HG03159 (cell line): ENCODE data around the gene IL32.

Experiments used
- ATAC-seq: cut with Tn5 transposase; IDR thresholded peaks from one replicate; pipeline ENCODE4 v1.9.1; 2021; ENCODE audit warnings: mild to moderate bottlenecking, moderate library complexity; ENCODE audit not compliant: unreplicated experiment

IL32 gene

GRCh38 chr16:3027983-3028715 is 37.3 kb upstream of the IL32 start:
- ATAC-seq, result no peak

- no peak for ATAC-seq
These were observed 36.6 kb upstream of the IL32 start for GRCh38 chr16:3028716-3029319.

DNA sequence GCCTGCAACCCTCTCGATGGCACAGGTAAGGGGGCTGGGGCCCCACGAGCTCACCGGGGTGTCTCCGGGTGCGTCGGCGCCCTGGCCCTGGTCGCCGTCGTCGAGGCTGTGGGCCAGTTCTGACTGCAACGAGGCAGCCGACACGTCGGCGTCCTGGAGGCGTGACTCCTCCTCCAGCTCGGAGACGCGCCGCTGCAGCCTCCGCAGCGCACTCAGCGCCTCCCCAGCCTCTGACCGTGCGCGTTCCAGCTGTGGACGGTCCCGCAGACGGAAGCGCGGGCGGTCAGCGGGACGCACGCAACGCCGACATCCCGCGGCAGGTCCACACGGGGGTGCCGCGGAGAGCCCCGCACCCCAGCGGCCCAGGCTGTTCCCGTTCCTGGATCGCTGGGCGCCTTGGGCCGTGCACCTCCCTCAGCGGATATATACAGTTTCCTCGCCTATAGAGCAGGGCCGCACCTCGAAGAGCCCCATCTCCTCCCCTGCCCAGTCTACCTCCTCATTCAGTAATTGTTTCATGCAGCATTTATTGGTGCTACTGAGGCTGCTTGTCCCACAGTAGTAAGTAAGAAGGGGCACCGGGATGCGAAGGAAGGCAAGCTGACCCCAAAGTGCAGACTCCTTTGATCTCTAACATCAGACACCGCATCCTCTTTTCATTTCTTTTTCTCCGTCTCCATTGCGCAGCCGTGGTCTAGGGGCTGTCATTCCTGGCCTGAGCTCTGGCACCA is 35.8 kb upstream of the IL32 start:
- ATAC-seq, result no peak

GRCh38 chr16:3030222-3031212 is 34.9 kb upstream of the IL32 start:
- no peak for ATAC-seq

DNA sequence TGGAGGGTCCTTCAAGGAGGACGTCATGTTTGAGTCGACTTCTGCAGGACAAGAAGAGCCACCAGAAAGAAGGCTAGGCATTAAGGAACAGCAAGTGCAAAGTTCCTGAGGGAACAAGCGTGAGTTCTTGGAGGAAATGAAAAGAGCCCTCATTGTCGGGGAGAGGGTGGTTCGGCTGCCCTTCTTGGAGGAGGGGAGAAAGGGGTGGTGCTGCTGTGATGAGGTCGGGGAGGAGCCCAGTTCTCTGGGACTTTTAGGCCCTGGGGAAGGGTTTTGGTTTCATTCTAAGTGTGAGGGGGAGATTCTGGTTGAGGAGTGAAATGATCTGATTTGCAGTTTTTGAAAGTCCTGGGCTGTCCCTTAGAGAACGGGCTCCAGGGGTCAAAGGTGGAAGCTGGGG is 32.8 kb upstream of the IL32 start:
- no peak for ATAC-seq

- no peak for ATAC-seq
These were observed 30.0 kb upstream of the IL32 start for GRCh38 chr16:3035289-3035971.

DNA sequence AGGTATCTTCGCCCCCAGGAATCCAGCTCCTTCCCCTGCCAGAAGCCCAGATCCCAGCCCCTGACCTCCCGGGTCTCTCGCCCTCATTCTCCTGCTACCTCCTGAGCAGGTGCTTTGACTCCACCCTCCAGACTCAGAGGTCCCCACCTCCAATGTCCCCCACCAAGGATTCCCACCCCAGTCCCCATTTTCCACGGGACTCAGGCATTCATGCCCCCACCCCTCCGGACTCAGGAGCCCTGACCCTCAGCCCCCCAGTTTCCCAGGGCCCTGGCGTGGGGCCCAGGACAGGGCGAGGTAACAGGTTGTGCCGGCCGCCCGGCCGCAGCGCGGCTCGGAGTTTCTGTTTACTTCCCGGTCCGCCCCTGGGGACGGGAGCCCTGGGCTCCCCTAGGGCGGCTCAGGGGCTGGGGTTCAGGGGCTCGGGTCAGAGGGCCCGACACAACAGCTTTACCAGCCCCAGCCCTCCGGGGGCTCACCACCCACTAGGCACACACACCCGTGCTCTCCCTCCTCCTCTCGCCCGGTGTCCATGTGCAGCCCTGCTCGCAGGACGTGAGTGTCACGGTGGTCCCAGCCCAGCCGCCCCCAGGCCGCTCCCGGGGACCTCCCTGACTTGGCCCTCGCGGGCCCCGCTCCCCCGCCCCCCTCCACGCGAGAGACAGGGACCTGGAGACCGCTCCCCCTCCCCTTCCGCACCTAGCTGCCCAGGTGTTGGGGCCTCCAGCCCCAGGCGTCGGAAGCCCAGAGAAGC is 29.3 kb upstream of the IL32 start:
- no peak for ATAC-seq

- no peak for ATAC-seq
These were observed 28.6 kb upstream of the IL32 start, which contains the start of gene BICDL2 for GRCh38 chr16:3036726-3037315. BICDL2 (minus strand) TSS chr16:3036944; CDS start chr16:3035496, 1,448 bp downstream.

- no peak for ATAC-seq
These were observed 27.2 kb upstream of the IL32 start for GRCh38 chr16:3038256-3038655.

DNA sequence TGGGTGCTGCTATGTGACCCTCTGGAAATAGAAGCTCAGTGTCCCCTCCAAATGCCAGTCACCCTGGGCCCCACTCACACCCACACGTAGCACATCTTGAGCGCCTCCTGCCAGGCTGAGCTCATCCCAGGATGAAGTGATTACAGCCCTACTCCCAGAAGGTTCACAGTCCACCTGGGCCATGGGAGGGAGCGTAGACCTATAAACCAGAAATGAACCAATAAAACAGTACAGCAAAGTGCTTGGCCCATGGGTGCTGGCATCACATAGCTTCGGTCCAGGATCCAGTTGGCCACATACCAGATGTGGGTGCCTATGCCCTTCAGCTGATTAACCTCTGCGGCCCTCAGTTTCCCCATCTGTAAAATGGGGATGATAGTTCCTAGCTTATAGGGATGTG is 26.5 kb upstream of the IL32 start:
- no peak for ATAC-seq

DNA sequence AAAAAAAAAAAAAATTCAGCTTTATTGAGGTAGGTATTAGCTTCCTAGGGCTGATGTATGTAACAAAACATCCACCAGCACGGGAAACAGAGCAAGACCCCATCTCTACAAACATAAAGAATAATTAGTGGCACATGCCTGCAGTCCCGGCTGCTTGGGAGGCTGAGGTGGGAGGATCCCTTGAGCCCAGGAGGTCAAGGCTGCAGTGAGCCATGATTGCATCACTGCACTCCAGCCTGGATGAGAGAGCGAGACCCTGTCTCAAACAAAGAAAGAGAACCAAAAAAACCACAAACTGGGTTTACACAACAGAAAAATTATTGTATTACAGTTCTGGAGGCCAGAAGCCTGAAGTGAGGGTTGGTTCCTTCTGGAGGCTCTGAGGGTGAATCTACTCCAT is 23.1 kb upstream of the IL32 start:
- ATAC-seq, result no peak

DNA sequence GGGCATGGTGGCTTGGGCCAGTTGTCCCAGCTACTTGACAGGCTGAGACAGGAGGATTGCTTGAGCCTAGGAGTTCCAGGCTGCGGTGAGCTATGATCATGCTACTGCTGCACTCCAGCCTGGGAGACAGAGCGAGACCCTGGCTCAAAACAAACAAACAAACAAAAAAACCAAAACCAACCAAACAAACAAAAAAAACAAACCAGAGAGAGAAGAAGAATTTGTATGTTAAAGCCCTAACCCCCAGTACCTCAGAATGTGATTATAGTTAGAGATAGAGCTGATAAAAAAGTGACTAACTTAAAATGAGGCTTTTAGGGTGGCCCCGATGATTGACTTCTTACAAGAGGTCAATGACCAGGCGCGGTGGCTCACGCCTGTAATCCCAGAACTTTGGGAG is 20.7 kb upstream of the IL32 start:
- no peak for ATAC-seq

GRCh38 chr16:3045758-3046640 is 19.4 kb upstream of the IL32 start, which contains the start of gene MMP25:
MMP25 (plus strand) TSS chr16:3046561; CDS start chr16:3046918, 357 bp downstream.
- ATAC-seq, result no peak

- ATAC-seq, result no peak
These were observed 18.6 kb upstream of the IL32 start for GRCh38 chr16:3046641-3047386.

DNA sequence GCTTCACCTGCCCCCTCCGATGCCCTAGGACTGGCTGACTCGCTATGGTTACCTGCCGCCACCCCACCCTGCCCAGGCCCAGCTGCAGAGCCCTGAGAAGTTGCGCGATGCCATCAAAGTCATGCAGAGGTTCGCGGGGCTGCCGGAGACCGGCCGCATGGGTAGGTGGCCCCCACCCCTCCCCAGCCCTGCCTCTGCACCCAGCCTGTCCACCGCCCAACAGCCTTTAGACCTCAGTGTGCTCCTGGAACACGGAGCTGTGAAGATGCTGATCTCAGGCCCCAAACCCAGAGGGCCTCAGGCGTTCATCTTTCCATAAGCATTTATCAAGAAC is 18.1 kb upstream of the IL32 start:
- ATAC-seq, result no peak

- ATAC-seq, result no peak
These were observed 15.4 kb upstream of the IL32 start for GRCh38 chr16:3049921-3050481.

GRCh38 chr16:3050487-3050886 is 15.0 kb upstream of the IL32 start:
- ATAC-seq, result no peak
